OCI-LY7 (cell line): ENCODE results near the gene EVA1B. TPM values are rescaled to one million over a fixed set of nuclear protein-coding genes. Genes with fewer than 3 reads are reported as not detected.

ENCODE experiments used
- BruUV-seq: library from RNA; stranded (reverse); fragments of 400-500 nt; replicated peaks from 2 replicates; lab custom pipeline; 2021; lab: Mats Ljungman, UMichigan
- CTCF ChIA-PET: fragments of 300-600 bp; sonication (Branson Sonifier 250); formaldehyde crosslinking; loops from one replicate; lab custom pipeline; 2022; ENCODE audit warnings: antibody characterized with exemption; ENCODE audit not compliant: unreplicated experiment; lab: Charles Lee
- POLR2A ChIA-PET: fragments of 300-600 bp; sonication (Branson Sonifier 250); formaldehyde crosslinking; loops from one replicate; lab custom pipeline; 2022; ENCODE audit warnings: antibody characterized with exemption; lab: Charles Lee
- DNase-seq: peaks from one replicate; pipeline ENCODE4 v3.0.0-alpha.2; 2015; ENCODE audit warnings: low spot score
- H2AFZ ChIP-seq: fragments of 200-600 bp; sonication (generic), shearing (Covaris generic); 2 replicates; pipeline ENCODE4 v1.6.1; 2014; ENCODE audit warnings: mild to moderate bottlenecking, antibody characterized with exemption, low read length, moderate library complexity
- H3K27ac ChIP-seq: fragments of 200-600 bp; sonication (generic); 2 replicates; pipeline ENCODE4 v1.5.1; 2014; ENCODE audit warnings: mixed run types, low read depth, mild to moderate bottlenecking, moderate library complexity, low read length, inconsistent platforms; ENCODE audit not compliant: poor library complexity, severe bottlenecking
- H3K36me3 ChIP-seq: fragments of 200-600 bp; sonication (generic); 2 replicates; pipeline ENCODE4 v1.6.1; 2014; ENCODE audit warnings: mild to moderate bottlenecking, antibody characterized with exemption, low read length, moderate library complexity, mixed read lengths; ENCODE audit not compliant: insufficient read depth
- H3K4me1 ChIP-seq: fragments of 200-600 bp; sonication (generic); 2 replicates; pipeline ENCODE4 v1.5.1; 2014; ENCODE audit warnings: mild to moderate bottlenecking, low read length; ENCODE audit not compliant: insufficient read depth, poor library complexity, severe bottlenecking
- H3K4me2 ChIP-seq: fragments of 200-600 bp; sonication (generic); 2 replicates; pipeline ENCODE4 v1.6.1; 2014; ENCODE audit warnings: mild to moderate bottlenecking, low read length
- H3K4me3 ChIP-seq: fragments of 200-600 bp; sonication (generic); 2 replicates; pipeline ENCODE4 v1.5.1; 2014; ENCODE audit warnings: mild to moderate bottlenecking, low read depth, low read length; ENCODE audit not compliant: poor library complexity, severe bottlenecking
- H3K79me2 ChIP-seq: fragments of 200-600 bp; sonication (generic); 2 replicates; pipeline ENCODE4 v1.6.1; 2016; ENCODE audit warnings: low read depth, mild to moderate bottlenecking, low read length, moderate library complexity, mixed read lengths; ENCODE audit not compliant: insufficient read depth
- H3K9me2 ChIP-seq: fragments of 200-600 bp; sonication (generic); 2 replicates; pipeline ENCODE4 v1.6.1; 2016; ENCODE audit warnings: mild to moderate bottlenecking, low read length, mixed read lengths; ENCODE audit not compliant: insufficient read depth
- H3K9me3 ChIP-seq: fragments of 200-600 bp; sonication (generic); 2 replicates; pipeline ENCODE4 v1.6.1; 2014; ENCODE audit warnings: mild to moderate bottlenecking, mixed run types, low read length, mixed read lengths
- H4K20me1 ChIP-seq: fragments of 200-600 bp; sonication (generic); 2 replicates; pipeline ENCODE4 v1.6.1; 2014; ENCODE audit warnings: mild to moderate bottlenecking, antibody characterized with exemption, low read length, moderate library complexity, mixed read lengths; ENCODE audit not compliant: insufficient read depth
- CTCF ChIP-seq: fragments of 200-600 bp; sonication (generic); conservative IDR thresholded peaks from 2 replicates; pipeline ENCODE4 v1.5.1; 2014; ENCODE audit warnings: mild to moderate bottlenecking, antibody characterized with exemption, low read length, moderate library complexity, mixed read lengths
- EZH2phosphoT487 ChIP-seq: fragments of 200-600 bp; sonication (generic); IDR thresholded peaks from 2 replicates; pipeline ENCODE4 v1.6.1; 2018; ENCODE audit warnings: low read depth, borderline replicate concordance, mild to moderate bottlenecking, mixed run types, antibody characterized with exemption, low read length, moderate library complexity, mixed read lengths
- intact Hi-C: fragments of 100-400 bp; cut with micrococcal nuclease; formaldehyde crosslinking; loops from one replicate; pipeline ENCODE4 v1.10.0; 2022; ENCODE audit not compliant: unreplicated experiment
- total RNA-seq, 2 experiments: library from RNA; depleted of rRNA in 1 of 2; stranded (reverse); fragments of >200 nt in 1 of 2; shearing (Covaris generic) in 1 of 2; gene quantifications; 2 replicates each; pipeline ENCODE4 v1.2.3, GENCODE V29; 2014 to 2022

EVA1B gene
- total RNA-seq, 2 experiments from 2014 or later, result 0.84 to 2.0 TPM

DNA sequence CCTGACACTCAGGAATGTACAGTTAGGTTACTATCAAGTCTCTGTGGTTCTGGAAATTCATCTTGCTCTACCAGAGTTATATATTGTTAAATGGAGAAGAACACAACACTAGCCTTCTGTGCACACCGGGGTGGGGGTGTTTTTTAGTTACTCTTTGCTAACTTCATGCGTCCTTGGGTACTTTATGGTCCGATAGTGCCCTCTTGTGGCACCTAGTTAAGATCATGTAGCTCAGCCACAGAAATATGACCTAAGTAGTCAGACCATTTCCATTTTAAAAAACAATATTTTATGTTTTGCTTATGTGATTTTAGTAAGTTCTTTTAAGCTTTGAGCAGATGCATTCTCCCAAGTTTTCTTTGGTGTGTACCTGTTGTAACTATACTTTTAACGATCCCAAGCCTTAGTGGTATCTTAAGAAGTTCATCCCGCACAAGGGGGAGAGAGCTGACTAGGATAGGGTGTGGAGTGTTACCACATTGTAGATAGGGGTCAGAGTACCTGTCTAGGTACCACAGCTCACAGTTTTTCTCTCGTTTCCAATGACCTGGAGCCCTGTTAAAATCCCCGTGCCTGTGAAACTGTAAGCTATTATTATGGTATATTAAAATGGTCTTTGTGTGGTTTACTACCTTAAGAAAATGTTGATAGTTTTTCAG lies 37.9 kb downstream of the EVA1B start:
- BruUV-seq, result no TSS peak
- no peak overlapping the region for H2AFZ ChIP-seq
- POLR2A ChIA-PET, result interaction anchor here (0.6 to 1.0 kb wide), 5 partner anchors 81 to 141 kb away, joined by 3 to 4 read pairs (median 3); no protein-coding TSS in a partner anchor
- H3K9me3 ChIP-seq, result no peaks in the 10 kb centered on the region
- no peak overlapping the region for H3K4me2 ChIP-seq
- peaks cover 4% of the 10 kb centered on the region for H3K4me1 ChIP-seq
- DNase-seq, result peak; percentile 88
- TF ChIP-seq CTCF (peak; percentile 96), EZH2phosphoT487 (no peak)
- H3K27ac ChIP-seq, result no peak overlapping the region
- H3K79me2 ChIP-seq, result peaks cover 9% of the 10 kb centered on the region; the same call in 1 of the 2 replicates
- intact Hi-C loops, result loop anchor here (1.0 kb wide), 3 partner anchors 97 to 185 kb away; partner anchors contain the start of gene TRAPPC3
- CTCF ChIA-PET, result interaction anchor here (0.5 to 0.9 kb wide), 4 partner anchors 9 to 136 kb away, joined by 5 to 6 read pairs (median 6); partner anchors contain the start of gene TRAPPC3
- H3K9me2 ChIP-seq, result no peaks in the 10 kb centered on the region
- 0 out of 2 replicates have a peak, but pooled peaks cover 5% of the 10 kb centered on the region for H4K20me1 ChIP-seq
- H3K4me3 ChIP-seq, result no peak overlapping the region
- peaks cover 87% of the 10 kb centered on the region for H3K36me3 ChIP-seq

GRCh38 chr1:36284517-36284916 lies 38.9 kb downstream of the EVA1B start:
- TF ChIP-seq CTCF, result no peak
- no peak for TF ChIP-seq EZH2phosphoT487
- no TSS peak for BruUV-seq
- Histone ChIP-seq H2AFZ (no peak overlapping the region), H3K9me3 (no peaks in the 10 kb centered on the region), H3K27ac (no peak overlapping the region), H3K4me2 (no peak overlapping the region), H3K79me2 (peaks cover 18% of the 10 kb centered on the region; the same call in 1 of the 2 replicates), H3K36me3 (peaks cover 85% of the 10 kb centered on the region), H4K20me1 (0 out of 2 replicates have a peak, but pooled peaks cover 5% of the 10 kb centered on the region), H3K9me2 (no peaks in the 10 kb centered on the region), H3K4me3 (no peak overlapping the region), H3K4me1 (peaks cover 4% of the 10 kb centered on the region)
- intact Hi-C loops, result no loop called here
- ChIA-PET POLR2A (no interaction called here), CTCF (no interaction called here)
- DNase-seq, result no peak

- Histone ChIP-seq H3K36me3 (peaks cover 80% of the 10 kb centered on the region), H3K9me3 (no peaks in the 10 kb centered on the region), H3K4me1 (peaks cover 4% of the 10 kb centered on the region), H2AFZ (no peak overlapping the region), H3K9me2 (no peaks in the 10 kb centered on the region), H3K4me3 (no peak overlapping the region), H3K79me2 (peaks cover 23% of the 10 kb centered on the region; the same call in 1 of the 2 replicates), H3K4me2 (no peak overlapping the region), H4K20me1 (0 out of 2 replicates have a peak, but pooled peaks cover 5% of the 10 kb centered on the region), H3K27ac (no peak overlapping the region)
- intact Hi-C loops, result no loop called here
- no peak for DNase-seq
- POLR2A ChIA-PET, result no interaction called here
- BruUV-seq, result no TSS peak
- TF ChIP-seq EZH2phosphoT487, result no peak
- CTCF ChIA-PET, result no interaction called here
Measured at GRCh38 chr1:36284061-36284460, 39.4 kb downstream of the EVA1B start.
